WTC11 (cell line): ENCODE measurements around the gene ORC3. TPM values are rescaled to one million over a fixed set of nuclear protein-coding genes. Genes with fewer than 3 reads are reported as not detected.
"Not testable (repeated sequence)": the region's sequence is repeated elsewhere in the genome, so short reads cannot be mapped to it uniquely, and the experiment has no call there.

Experiments used
- ATAC-seq: fragments of 200-7000 bp; cut with Tn5 transposase; 2 replicates; pipeline ENCODE4 v1.10.0; 2021; ENCODE audit warnings: mild to moderate bottlenecking, moderate library complexity
- CTCF ChIA-PET: fragments of 300-600 bp; sonication (Branson Sonifier 250); formaldehyde crosslinking; loops from one replicate; lab custom pipeline; 2021; ENCODE audit warnings: antibody characterized with exemption; lab: Charles Lee
- POLR2A ChIA-PET: fragments of 350-600 bp; sonication (Branson Sonifier 250); formaldehyde crosslinking; loops from one replicate; lab custom pipeline; 2021; ENCODE audit warnings: antibody characterized with exemption; lab: Charles Lee
- DNase-seq: peaks from one replicate; pipeline ENCODE4 v3.0.0; 2021; ENCODE audit warnings: low spot score
- H3K27ac Mint-ChIP-seq: 2 replicates; pipeline ENCODE4 v1.8.0; 2021; ENCODE audit warnings: mixed read lengths
- H3K27me3 Mint-ChIP-seq: 2 replicates; pipeline ENCODE4 v1.8.0; 2021; ENCODE audit warnings: low read depth, mild to moderate bottlenecking, moderate library complexity, mixed read lengths
- H3K36me3 Mint-ChIP-seq: 2 replicates; pipeline ENCODE4 v1.8.0; 2021; ENCODE audit warnings: mixed read lengths
- H3K4me1 Mint-ChIP-seq: 2 replicates; pipeline ENCODE4 v1.8.0; 2022; ENCODE audit warnings: mixed read lengths
- H3K4me3 Mint-ChIP-seq: 2 replicates; pipeline ENCODE4 v1.8.0; 2021; ENCODE audit warnings: mild to moderate bottlenecking, moderate library complexity, mixed read lengths
- H3K9me3 Mint-ChIP-seq: 2 replicates; pipeline ENCODE4 v1.8.0; 2021; ENCODE audit warnings: mixed read lengths
- AR ChIP-seq: fragments of 250-450 bp; sonication (Bioruptor Pico); IDR thresholded peaks from 2 replicates; pipeline ENCODE4 v1.9.0; 2021; ENCODE audit warnings: mild to moderate bottlenecking
- ATF1 ChIP-seq: sonication (generic); formaldehyde crosslinking; IDR thresholded peaks from 2 replicates; pipeline ENCODE4 v1.8.1; 2023; ENCODE audit warnings: mild to moderate bottlenecking, moderate library complexity, missing genetic modification reagents
- CDX4 ChIP-seq: fragments of 250-450 bp; sonication (Bioruptor Pico); IDR thresholded peaks from 2 replicates; pipeline ENCODE4 v1.9.0; 2021; ENCODE audit warnings: moderate library complexity, mild to moderate bottlenecking, inconsistent platforms, borderline replicate concordance
- E2F5 ChIP-seq: sonication (generic); formaldehyde crosslinking; IDR thresholded peaks from 2 replicates; pipeline ENCODE4 v1.8.1; 2022; ENCODE audit warnings: mild to moderate bottlenecking, moderate library complexity, missing genetic modification reagents
- GABPB1 ChIP-seq: sonication (generic); formaldehyde crosslinking; IDR thresholded peaks from 2 replicates; pipeline ENCODE4 v1.8.1; 2023; ENCODE audit warnings: mild to moderate bottlenecking, missing genetic modification reagents
- HMGXB4 ChIP-seq: sonication (generic); formaldehyde crosslinking; IDR thresholded peaks from 2 replicates; pipeline ENCODE4 v1.8.1; 2023; ENCODE audit warnings: mild to moderate bottlenecking, moderate library complexity, missing genetic modification reagents
- JAZF1 ChIP-seq: fragments of 250-450 bp; sonication (Bioruptor Pico); IDR thresholded peaks from 2 replicates; pipeline ENCODE4 v1.9.0; 2021; ENCODE audit warnings: moderate library complexity, mild to moderate bottlenecking, inconsistent platforms
- KAT7 ChIP-seq: sonication (generic); formaldehyde crosslinking; IDR thresholded peaks from 2 replicates; pipeline ENCODE4 v1.8.1; 2023; ENCODE audit warnings: missing genetic modification reagents, mild to moderate bottlenecking, borderline replicate concordance
- MYBL2 ChIP-seq: sonication (generic); formaldehyde crosslinking; IDR thresholded peaks from 2 replicates; pipeline ENCODE4 v1.8.1; 2023; ENCODE audit warnings: mild to moderate bottlenecking, moderate library complexity, missing genetic modification reagents
- NFE2L1 ChIP-seq: sonication (generic); formaldehyde crosslinking; IDR thresholded peaks from 2 replicates; pipeline ENCODE4 v1.8.1; 2023; ENCODE audit warnings: missing genetic modification reagents
- OVOL2 ChIP-seq: fragments of 250-450 bp; sonication (Bioruptor Pico); IDR thresholded peaks from 2 replicates; pipeline ENCODE4 v1.9.0; 2021; ENCODE audit warnings: mild to moderate bottlenecking, borderline replicate concordance
- PREB ChIP-seq: sonication (generic); formaldehyde crosslinking; IDR thresholded peaks from 2 replicates; pipeline ENCODE4 v1.8.1; 2022; ENCODE audit warnings: mild to moderate bottlenecking, missing genetic modification reagents, moderate library complexity, borderline replicate concordance
- SP1 ChIP-seq: sonication (generic); formaldehyde crosslinking; conservative IDR thresholded peaks from 2 replicates; pipeline ENCODE4 v1.8.1; 2022; ENCODE audit warnings: missing genetic modification reagents
- USF1 ChIP-seq: sonication (generic); formaldehyde crosslinking; IDR thresholded peaks from 2 replicates; pipeline ENCODE4 v1.8.0; 2022; ENCODE audit warnings: mild to moderate bottlenecking, missing genetic modification reagents
- ZNF232 ChIP-seq: sonication (generic); formaldehyde crosslinking; IDR thresholded peaks from 2 replicates; pipeline ENCODE4 v1.8.0; 2022; ENCODE audit warnings: mild to moderate bottlenecking, missing genetic modification reagents
- ZNF396 ChIP-seq: fragments of 250-450 bp; sonication (Bioruptor Pico); IDR thresholded peaks from 2 replicates; pipeline ENCODE4 v1.8.0; 2021; ENCODE audit warnings: mild to moderate bottlenecking, moderate library complexity, borderline replicate concordance
- ZNF671 ChIP-seq: fragments of 250-450 bp; sonication (Bioruptor Pico); IDR thresholded peaks from 2 replicates; pipeline ENCODE4 v1.8.0; 2021; ENCODE audit warnings: mild to moderate bottlenecking
- ZSCAN18 ChIP-seq: fragments of 250-450 bp; sonication (Bioruptor Pico); IDR thresholded peaks from 2 replicates; pipeline ENCODE4 v2.1.2; 2022; ENCODE audit warnings: mild to moderate bottlenecking, moderate library complexity
- total RNA-seq: library from RNA; stranded (reverse); gene quantifications from 3 replicates; pipeline ENCODE4 v1.2.3, GENCODE V29; 2021

Gene ORC3
- total RNA-seq, 1 experiment from 2014 or later, result 50.7 TPM

- TF ChIP-seq USF1 (CRISPR knock-in tag) (no peak), ATF1 (CRISPR knock-in tag) (no peak), GABPB1 (no peak)
Measured at GRCh38 chr6:87606199-87606598, 16.3 kb downstream of the ORC3 start (continued).

GRCh38 chr6:87608802-87609201 is 18.9 kb downstream of the ORC3 start:
- H3K4me3 Mint-ChIP-seq, result no peak overlapping the region
- H3K9me3 Mint-ChIP-seq, result peaks cover 8% of the 10 kb centered on the region

GRCh38 chr6:87613018-87613417 is 23.1 kb downstream of the ORC3 start:
- Mint-ChIP-seq H3K36me3 (peaks cover 56% of the 10 kb centered on the region), H3K9me3 (peaks cover 13% of the 10 kb centered on the region)
- CTCF ChIA-PET, H3K4me3 Mint-ChIP-seq, ATAC-seq, POLR2A ChIA-PET, H3K27me3 Mint-ChIP-seq, DNase-seq, H3K27ac Mint-ChIP-seq, H3K4me1 Mint-ChIP-seq: not testable (repeated sequence)

More at GRCh38 chr6:87608802-87609201, 18.9 kb downstream of the ORC3 start:
- no peak for ATAC-seq
- peaks cover 6% of the 10 kb centered on the region for H3K4me1 Mint-ChIP-seq
- H3K27ac Mint-ChIP-seq, result no peak overlapping the region
- ChIA-PET POLR2A (no interaction called here), CTCF (no interaction called here)
- no peak for TF ChIP-seq PREB (CRISPR knock-in tag)
- no peak for TF ChIP-seq ZNF232 (CRISPR knock-in tag)
- TF ChIP-seq ZNF396 (CRISPR knock-in tag), result no peak
- no peak for TF ChIP-seq CDX4 (CRISPR knock-in tag)
- no peak for TF ChIP-seq MYBL2 (CRISPR knock-in tag)
- no peak for TF ChIP-seq ZSCAN18 (CRISPR knock-in tag)
- TF ChIP-seq SP1 (CRISPR knock-in tag), result no peak
- TF ChIP-seq ZNF671 (CRISPR knock-in tag), result no peak
- TF ChIP-seq ATF1 (CRISPR knock-in tag), result no peak
- no peak for TF ChIP-seq OVOL2 (CRISPR knock-in tag)
- no peak for TF ChIP-seq AR (CRISPR knock-in tag)
- TF ChIP-seq NFE2L1 (CRISPR knock-in tag), result no peak
- no peak for TF ChIP-seq JAZF1 (CRISPR knock-in tag)
- no peak for TF ChIP-seq KAT7
- TF ChIP-seq HMGXB4 (CRISPR knock-in tag), result no peak
- no peak for TF ChIP-seq E2F5 (CRISPR knock-in tag)
- H3K27me3 Mint-ChIP-seq, result no peaks in the 10 kb centered on the region
- peaks cover 51% of the 10 kb centered on the region for H3K36me3 Mint-ChIP-seq
- no peak for DNase-seq
